ENCODE measurements around the gene TSPAN11. TPM values are rescaled to one million over a fixed set of nuclear protein-coding genes. Genes with fewer than 3 reads are reported as not detected.

Gene TSPAN11
- total RNA-seq, 1 experiment from 2014 or later = not detected

DNA sequence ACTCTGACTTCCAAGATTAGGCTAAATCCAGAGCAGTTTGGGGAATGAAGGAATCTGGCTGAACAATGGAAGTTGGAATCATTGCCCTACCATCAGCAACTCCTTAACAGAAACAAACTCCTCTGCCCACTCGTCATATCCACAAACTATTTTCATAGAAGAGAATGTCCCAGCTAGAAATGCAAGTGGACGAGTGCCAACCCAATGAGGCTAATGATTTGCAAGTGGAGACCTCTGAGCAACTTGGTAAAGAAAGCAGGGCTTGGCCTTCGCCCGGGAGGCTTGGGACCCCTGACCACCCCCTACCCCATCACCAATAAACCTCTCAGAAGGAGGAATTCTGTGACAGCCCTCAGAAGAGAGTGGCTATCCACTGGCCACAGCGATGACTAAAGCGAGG is 107.1 kb downstream of the TSPAN11 start:
- intact Hi-C loops (cut with micrococcal nuclease; ENCODE audit: unreplicated experiment) (no loop called here), in situ Hi-C loops (cut with HindIII; ENCODE audit: low pct_unique_long_range_greater_than_20kb, low sequenced_read_pairs) (no loop called here)

DNA sequence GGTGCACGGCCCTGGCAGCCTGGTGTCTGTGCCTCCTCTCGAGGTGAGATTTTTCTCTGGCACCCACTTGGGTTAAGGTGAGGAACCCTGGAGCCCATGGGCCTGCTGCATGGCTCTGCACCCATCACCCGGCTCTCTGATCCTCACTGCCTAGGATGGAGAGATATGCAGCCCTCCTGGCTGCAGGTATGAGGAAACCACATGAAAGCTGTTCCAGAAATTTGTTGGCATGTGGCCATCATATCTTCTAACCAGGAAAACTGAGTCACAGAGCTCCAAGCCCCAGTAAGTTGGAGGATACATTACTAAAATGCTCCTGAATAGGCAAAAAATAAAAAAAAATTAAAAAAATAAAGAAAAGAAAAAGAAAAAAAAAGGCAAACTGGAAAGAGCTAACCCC is 107.8 kb downstream of the TSPAN11 start:
- CTCF ChIA-PET = no interaction called here
- intact Hi-C loops (cut with micrococcal nuclease; ENCODE audit: unreplicated experiment) (no loop called here), in situ Hi-C loops (cut with HindIII; ENCODE audit: low pct_unique_long_range_greater_than_20kb, low sequenced_read_pairs) (no loop called here)
- no peak overlapping the region for H3K4me3 ChIP-seq (ENCODE audit: low read depth in 2 of 2, low read length in 2 of 2)
- no peaks in the 10 kb centered on the region for H3K27me3 ChIP-seq (ENCODE audit: control insufficient read depth, insufficient read depth, low read length)
- TF ChIP-seq, protein P1, sequence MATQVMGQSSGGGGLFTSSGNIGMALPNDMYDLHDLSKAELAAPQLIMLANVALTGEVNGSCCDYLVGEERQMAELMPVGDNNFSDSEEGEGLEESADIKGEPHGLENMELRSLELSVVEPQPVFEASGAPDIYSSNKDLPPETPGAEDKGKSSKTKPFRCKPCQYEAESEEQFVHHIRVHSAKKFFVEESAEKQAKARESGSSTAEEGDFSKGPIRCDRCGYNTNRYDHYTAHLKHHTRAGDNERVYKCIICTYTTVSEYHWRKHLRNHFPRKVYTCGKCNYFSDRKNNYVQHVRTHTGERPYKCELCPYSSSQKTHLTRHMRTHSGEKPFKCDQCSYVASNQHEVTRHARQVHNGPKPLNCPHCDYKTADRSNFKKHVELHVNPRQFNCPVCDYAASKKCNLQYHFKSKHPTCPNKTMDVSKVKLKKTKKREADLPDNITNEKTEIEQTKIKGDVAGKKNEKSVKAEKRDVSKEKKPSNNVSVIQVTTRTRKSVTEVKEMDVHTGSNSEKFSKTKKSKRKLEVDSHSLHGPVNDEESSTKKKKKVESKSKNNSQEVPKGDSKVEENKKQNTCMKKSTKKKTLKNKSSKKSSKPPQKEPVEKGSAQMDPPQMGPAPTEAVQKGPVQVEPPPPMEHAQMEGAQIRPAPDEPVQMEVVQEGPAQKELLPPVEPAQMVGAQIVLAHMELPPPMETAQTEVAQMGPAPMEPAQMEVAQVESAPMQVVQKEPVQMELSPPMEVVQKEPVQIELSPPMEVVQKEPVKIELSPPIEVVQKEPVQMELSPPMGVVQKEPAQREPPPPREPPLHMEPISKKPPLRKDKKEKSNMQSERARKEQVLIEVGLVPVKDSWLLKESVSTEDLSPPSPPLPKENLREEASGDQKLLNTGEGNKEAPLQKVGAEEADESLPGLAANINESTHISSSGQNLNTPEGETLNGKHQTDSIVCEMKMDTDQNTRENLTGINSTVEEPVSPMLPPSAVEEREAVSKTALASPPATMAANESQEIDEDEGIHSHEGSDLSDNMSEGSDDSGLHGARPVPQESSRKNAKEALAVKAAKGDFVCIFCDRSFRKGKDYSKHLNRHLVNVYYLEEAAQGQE (IDR thresholded peaks at IDR 0.05; ENCODE audit: insufficient read depth in 1 of 2, low read depth in 2 of 2, low read length in 1 of 2) = no peak
- TF ChIP-seq POLR2AphosphoS5 (IDR thresholded peaks at IDR 0.05; ENCODE audit: low read depth, low read length) (no peak), TCF7L2 (IDR thresholded peaks at IDR 0.05; ENCODE audit: low read depth, low read length) (no peak), SIN3A (IDR thresholded peaks at IDR 0.05; ENCODE audit: borderline replicate concordance, insufficient read depth, low read depth, low read length) (no peak)
- TF ChIP-seq, protein P2, sequence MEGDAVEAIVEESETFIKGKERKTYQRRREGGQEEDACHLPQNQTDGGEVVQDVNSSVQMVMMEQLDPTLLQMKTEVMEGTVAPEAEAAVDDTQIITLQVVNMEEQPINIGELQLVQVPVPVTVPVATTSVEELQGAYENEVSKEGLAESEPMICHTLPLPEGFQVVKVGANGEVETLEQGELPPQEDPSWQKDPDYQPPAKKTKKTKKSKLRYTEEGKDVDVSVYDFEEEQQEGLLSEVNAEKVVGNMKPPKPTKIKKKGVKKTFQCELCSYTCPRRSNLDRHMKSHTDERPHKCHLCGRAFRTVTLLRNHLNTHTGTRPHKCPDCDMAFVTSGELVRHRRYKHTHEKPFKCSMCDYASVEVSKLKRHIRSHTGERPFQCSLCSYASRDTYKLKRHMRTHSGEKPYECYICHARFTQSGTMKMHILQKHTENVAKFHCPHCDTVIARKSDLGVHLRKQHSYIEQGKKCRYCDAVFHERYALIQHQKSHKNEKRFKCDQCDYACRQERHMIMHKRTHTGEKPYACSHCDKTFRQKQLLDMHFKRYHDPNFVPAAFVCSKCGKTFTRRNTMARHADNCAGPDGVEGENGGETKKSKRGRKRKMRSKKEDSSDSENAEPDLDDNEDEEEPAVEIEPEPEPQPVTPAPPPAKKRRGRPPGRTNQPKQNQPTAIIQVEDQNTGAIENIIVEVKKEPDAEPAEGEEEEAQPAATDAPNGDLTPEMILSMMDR (IDR thresholded peaks at IDR 0.05) = no peak
- BruUV-seq (replicated peaks) = no TSS peak
- H3K27ac ChIP-seq (ENCODE audit: low read length) = no peak overlapping the region
- H3K36me3 ChIP-seq (ENCODE audit: control insufficient read depth, insufficient read depth, low read length) = no peaks in the 10 kb centered on the region
- ATAC-seq = no peak
- POLR2A ChIA-PET = interaction anchor here (0.6 kb wide), 1 partner anchor 1469 kb away, joined by 3 read pairs; no protein-coding TSS in a partner anchor
- no peaks in the 10 kb centered on the region for H3K9me3 ChIP-seq (ENCODE audit: control insufficient read depth, insufficient read depth, low read depth, low read length)
- H3K4me1 ChIP-seq (ENCODE audit: control insufficient read depth, insufficient read depth, low read length) = peaks cover 7% of the 10 kb centered on the region; the same call in 1 of the 2 replicates
- DNase-seq (ENCODE audit: low read depth, low spot score) = no peak

More for the DNA sequence above, 107.1 kb downstream of the TSPAN11 start:
- Histone ChIP-seq H3K27me3 (ENCODE audit: control insufficient read depth, insufficient read depth, low read length) (no peaks in the 10 kb centered on the region), H3K4me1 (ENCODE audit: control insufficient read depth, insufficient read depth, low read length) (peaks cover 7% of the 10 kb centered on the region; the same call in 1 of the 2 replicates), H3K36me3 (ENCODE audit: control insufficient read depth, insufficient read depth, low read length) (no peaks in the 10 kb centered on the region), H3K9me3 (ENCODE audit: control insufficient read depth, insufficient read depth, low read depth, low read length) (no peaks in the 10 kb centered on the region), H3K27ac (ENCODE audit: low read length) (no peak overlapping the region), H3K4me3 (ENCODE audit: low read depth in 2 of 2, low read length in 2 of 2) (no peak overlapping the region)
- no TSS peak for BruUV-seq (replicated peaks)
- TF ChIP-seq, protein P2 (IDR thresholded peaks at IDR 0.05) = no peak
- no peak for TF ChIP-seq POLR2AphosphoS5 (IDR thresholded peaks at IDR 0.05; ENCODE audit: low read depth, low read length)
- ATAC-seq = no peak
- DNase-seq (ENCODE audit: low read depth, low spot score) = no peak
- ChIA-PET CTCF (no interaction called here), POLR2A (no interaction called here)
